GM10847 (cell line): Measurements from ENCODE around the gene ZNRF1.

Source experiments
- POLR2A ChIP-seq: IDR thresholded peaks from 2 replicates; pipeline ENCODE4 v1.6.1; 2011; ENCODE audit not compliant: insufficient read length; ENCODE audit errors: extremely low read depth

Gene ZNRF1

GRCh38 chr16:74995986-74996385 is 2.8 kb upstream of the ZNRF1 start:
- no peak for TF ChIP-seq POLR2A

- no peak for TF ChIP-seq POLR2A
Measured at GRCh38 chr16:74997042-74997491, 1.8 kb upstream of the ZNRF1 start.

- no peak for TF ChIP-seq POLR2A
Measured at GRCh38 chr16:74999219-74999608, 390 bp downstream of the ZNRF1 start.

- TF ChIP-seq POLR2A: no peak
Measured at GRCh38 chr16:74999609-75000480, 1.0 kb downstream of the ZNRF1 start.

GRCh38 chr16:75000481-75001081 is 1.8 kb downstream of the ZNRF1 start:
- no peak for TF ChIP-seq POLR2A

GRCh38 chr16:75002474-75002873 is 3.6 kb downstream of the ZNRF1 start:
- no peak for TF ChIP-seq POLR2A

- TF ChIP-seq POLR2A: no peak
Measured at GRCh38 chr16:75003931-75004330, 5.1 kb downstream of the ZNRF1 start.

GRCh38 chr16:75004460-75004859 is 5.6 kb downstream of the ZNRF1 start:
- TF ChIP-seq POLR2A: no peak

- TF ChIP-seq POLR2A: no peak
Measured at GRCh38 chr16:75005697-75006096, 6.9 kb downstream of the ZNRF1 start.

GRCh38 chr16:75007443-75007842 is 8.6 kb downstream of the ZNRF1 start:
- no peak for TF ChIP-seq POLR2A

GRCh38 chr16:75010427-75010826 is 11.6 kb downstream of the ZNRF1 start:
- TF ChIP-seq POLR2A: no peak

GRCh38 chr16:75011634-75012307 is 12.9 kb downstream of the ZNRF1 start:
- no peak for TF ChIP-seq POLR2A

- TF ChIP-seq POLR2A: no peak
Measured at GRCh38 chr16:75012380-75013081, 13.7 kb downstream of the ZNRF1 start.

GRCh38 chr16:75014318-75014717 is 15.5 kb downstream of the ZNRF1 start:
- no peak for TF ChIP-seq POLR2A
